ENCODE results near the gene CTDNEP1. TPM values are rescaled to one million over a fixed set of nuclear protein-coding genes. Genes with fewer than 3 reads are reported as not detected.

Gene CTDNEP1
- total and polyA plus RNA-seq, 7 donors: 171 to 332 (median 217) TPM

DNA sequence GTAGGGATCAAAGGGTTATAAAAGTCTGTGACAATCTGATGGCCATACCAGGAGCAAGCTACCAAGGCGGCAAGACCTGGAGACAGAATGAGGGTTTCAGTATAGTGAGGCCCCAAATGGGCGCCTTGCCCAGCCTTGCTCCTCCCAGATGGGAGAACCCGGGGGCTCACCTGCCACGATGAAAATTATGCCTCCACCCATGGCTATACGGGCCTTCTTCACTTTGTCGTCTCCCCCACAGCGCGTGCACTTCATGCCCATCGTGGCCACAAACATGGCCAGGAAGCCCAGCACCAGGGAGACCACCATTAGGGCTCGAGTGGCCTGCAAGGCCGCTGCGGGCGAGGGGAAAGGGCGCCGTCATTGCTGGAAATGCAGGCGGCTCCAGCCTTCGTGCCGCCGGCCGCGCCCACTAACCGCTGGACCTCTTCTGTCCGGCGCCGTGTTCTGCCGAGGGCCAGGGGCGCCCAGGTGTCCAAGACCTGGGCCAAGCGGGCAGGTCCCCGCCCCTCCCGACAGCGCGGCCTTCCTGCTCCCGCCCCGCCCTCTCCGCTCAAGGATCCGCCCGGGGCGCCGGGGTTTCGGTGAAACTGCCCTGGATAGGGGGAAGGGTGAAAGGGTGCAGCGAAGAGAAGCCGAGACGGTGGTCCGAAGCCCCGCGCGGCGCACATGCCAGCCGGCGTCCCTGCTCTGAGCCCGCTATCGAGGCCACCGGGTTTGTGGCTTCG, 9.3 kb upstream of the CTDNEP1 start:
- H3K4me3 ChIP-seq: peak overlapping the region; percentile 66

DNA sequence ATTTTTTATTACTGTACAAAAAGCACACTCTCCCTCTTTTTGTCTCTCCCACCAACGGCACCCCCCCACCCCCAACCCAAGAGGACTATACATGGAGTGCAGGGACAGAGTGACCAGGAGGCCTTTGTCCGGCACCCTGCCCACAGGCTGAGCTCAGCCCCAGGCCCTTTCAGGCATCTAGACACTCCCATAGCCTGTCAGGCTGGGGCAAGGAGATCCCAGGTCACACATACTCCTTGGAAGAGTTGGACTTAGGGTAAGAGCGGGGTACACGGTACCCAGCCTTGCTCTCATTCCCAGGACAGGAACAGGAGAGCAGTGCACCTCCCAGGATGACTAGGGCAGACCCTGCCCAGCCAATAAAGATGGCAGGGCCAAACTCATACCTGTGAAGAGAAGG, 8.6 kb upstream of the CTDNEP1 start:
- no peaks in the 10 kb centered on the region for H3K9me3 ChIP-seq
- peaks cover 2 to 47% of the 10 kb centered on the region in 2 donors for H3K36me3 ChIP-seq (ENCODE audit: insufficient read depth in 1 of 2, low read depth in 1 of 2)
- peaks cover 0 to 48% (median 21%) of the 10 kb centered on the region in 3 donors for H3K27me3 ChIP-seq (ENCODE audit: insufficient read depth in 3 of 3, low read length in 2 of 3)
- intact Hi-C loops (cut with DNase I): loop anchor here in 1 of 2 donors (10.0 kb wide), 1 partner anchor 85 kb away; no protein-coding TSS in a partner anchor
- peak in 2 of 4 donors; percentile 19 to 20 for ATAC-seq
- H3K27ac ChIP-seq: no peak overlapping the region
- 78 to 87% (median 79%) methylated on average over 4 of the region's 4 CpGs for WGBS, 3 donors
- TF ChIP-seq, protein P1, sequence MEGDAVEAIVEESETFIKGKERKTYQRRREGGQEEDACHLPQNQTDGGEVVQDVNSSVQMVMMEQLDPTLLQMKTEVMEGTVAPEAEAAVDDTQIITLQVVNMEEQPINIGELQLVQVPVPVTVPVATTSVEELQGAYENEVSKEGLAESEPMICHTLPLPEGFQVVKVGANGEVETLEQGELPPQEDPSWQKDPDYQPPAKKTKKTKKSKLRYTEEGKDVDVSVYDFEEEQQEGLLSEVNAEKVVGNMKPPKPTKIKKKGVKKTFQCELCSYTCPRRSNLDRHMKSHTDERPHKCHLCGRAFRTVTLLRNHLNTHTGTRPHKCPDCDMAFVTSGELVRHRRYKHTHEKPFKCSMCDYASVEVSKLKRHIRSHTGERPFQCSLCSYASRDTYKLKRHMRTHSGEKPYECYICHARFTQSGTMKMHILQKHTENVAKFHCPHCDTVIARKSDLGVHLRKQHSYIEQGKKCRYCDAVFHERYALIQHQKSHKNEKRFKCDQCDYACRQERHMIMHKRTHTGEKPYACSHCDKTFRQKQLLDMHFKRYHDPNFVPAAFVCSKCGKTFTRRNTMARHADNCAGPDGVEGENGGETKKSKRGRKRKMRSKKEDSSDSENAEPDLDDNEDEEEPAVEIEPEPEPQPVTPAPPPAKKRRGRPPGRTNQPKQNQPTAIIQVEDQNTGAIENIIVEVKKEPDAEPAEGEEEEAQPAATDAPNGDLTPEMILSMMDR (IDR thresholded peaks at IDR 0.05): no peak
- peaks cover 9% of the 10 kb centered on the region for H3K4me1 ChIP-seq
- H3K4me3 ChIP-seq: no peak overlapping the region
- no peak for DNase-seq

More for the DNA sequence above, 9.3 kb upstream of the CTDNEP1 start:
- Histone ChIP-seq H3K36me3 (ENCODE audit: insufficient read depth in 1 of 2, low read depth in 1 of 2) (peaks cover 0 to 40% of the 10 kb centered on the region in 2 donors), H3K4me1 (peaks cover 9% of the 10 kb centered on the region), H3K27ac (no peak overlapping the region), H3K9me3 (no peaks in the 10 kb centered on the region), H3K27me3 (ENCODE audit: insufficient read depth in 3 of 3, low read length in 2 of 3) (peaks cover 0 to 50% (median 21%) of the 10 kb centered on the region in 3 donors)
- intact Hi-C loops (cut with DNase I): loop anchor here in 1 of 2 donors (10.0 kb wide), 1 partner anchor 84 kb away; no protein-coding TSS in a partner anchor
- TF ChIP-seq, protein P1 (IDR thresholded peaks at IDR 0.05): no peak
- WGBS, 3 donors: 6 to 9% (median 8%) methylated on average over 50 to 54 of the region's 54 CpGs
- DNase-seq (peak in 1 of 2 donors; percentile 70), ATAC-seq (peak; percentile 61 to 65 (median 63))

DNA sequence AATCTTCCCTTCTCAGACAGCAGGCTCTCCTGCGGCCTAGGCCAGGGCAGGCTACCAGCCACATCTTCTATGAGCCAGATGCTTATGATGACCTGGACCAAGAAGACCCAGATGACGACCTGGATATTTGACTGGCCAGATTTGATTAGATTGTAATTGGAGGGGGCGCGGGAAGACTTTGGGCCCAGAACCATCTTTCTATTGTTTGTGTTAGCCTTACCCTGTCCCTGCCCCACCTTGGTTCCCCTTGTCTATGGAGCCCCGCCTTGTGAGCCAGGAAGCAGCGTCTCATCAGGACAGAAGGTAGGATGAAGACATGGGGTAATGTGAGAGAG, 8.0 kb upstream of the CTDNEP1 start:
- intact Hi-C loops (cut with DNase I): no loop called here
- ATAC-seq (no peak), DNase-seq (no peak)
- peaks cover 9% of the 10 kb centered on the region for H3K4me1 ChIP-seq
- no peak overlapping the region for H3K27ac ChIP-seq
- TF ChIP-seq, protein P1 (IDR thresholded peaks at IDR 0.05): no peak
- 92 to 96% (median 92%) methylated on average over 6 of the region's 6 CpGs for WGBS, 3 donors
- no peaks in the 10 kb centered on the region for H3K9me3 ChIP-seq
- H3K27me3 ChIP-seq (ENCODE audit: insufficient read depth in 3 of 3, low read length in 2 of 3): peaks cover 0 to 42% (median 21%) of the 10 kb centered on the region in 3 donors
- H3K36me3 ChIP-seq (ENCODE audit: insufficient read depth in 1 of 2, low read depth in 1 of 2): peaks cover 2 to 53% of the 10 kb centered on the region in 2 donors
- H3K4me3 ChIP-seq: no peak overlapping the region

DNA sequence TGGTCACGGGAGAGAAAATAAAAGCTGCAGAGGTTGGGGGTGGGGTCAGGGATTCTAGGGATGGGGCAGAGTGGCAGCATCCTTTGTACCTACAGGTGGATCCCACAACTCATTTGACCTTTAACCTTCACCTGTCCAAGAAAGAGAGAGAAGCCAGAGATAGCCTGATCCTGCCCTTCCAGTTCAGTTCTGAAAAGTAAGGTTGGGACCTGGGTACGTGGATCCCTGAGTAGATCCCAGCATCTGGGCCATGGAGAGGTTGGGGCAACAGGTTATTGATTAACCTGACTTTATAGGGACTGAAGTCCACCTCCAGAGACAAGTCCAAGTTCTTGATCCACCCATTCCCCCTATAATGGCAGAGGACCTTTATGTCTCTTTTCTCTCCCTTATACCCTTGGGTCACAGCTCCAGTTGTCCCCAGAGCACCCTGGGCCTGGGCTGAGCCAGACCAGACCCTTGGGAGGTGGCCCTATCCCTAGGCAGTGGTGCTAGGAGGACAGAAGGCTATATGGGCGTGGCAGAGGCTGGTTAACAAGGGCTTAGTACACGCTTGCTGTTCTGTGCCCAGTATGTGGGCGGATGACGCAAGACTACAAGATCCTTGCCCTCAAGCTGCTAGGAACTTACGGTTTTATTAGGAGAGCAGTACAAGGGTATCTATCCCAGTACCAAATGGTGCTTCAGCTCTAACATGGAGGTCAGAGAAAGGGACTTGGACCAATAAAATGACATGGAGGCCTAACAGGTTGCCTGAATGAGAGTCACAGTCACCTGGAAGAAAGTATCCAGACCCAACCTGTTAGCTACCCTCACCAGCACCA, 7.4 kb upstream of the CTDNEP1 start:
- Histone ChIP-seq H3K4me1 (peaks cover 11% of the 10 kb centered on the region), H3K36me3 (ENCODE audit: insufficient read depth in 1 of 2, low read depth in 1 of 2) (peaks cover 2 to 59% of the 10 kb centered on the region in 2 donors), H3K9me3 (no peaks in the 10 kb centered on the region), H3K4me3 (no peak overlapping the region), H3K27ac (no peak overlapping the region), H3K27me3 (ENCODE audit: insufficient read depth in 3 of 3, low read length in 2 of 3) (peaks cover 0 to 36% (median 21%) of the 10 kb centered on the region in 3 donors)
- ATAC-seq (no peak), DNase-seq (no peak)
- TF ChIP-seq, protein P1 (IDR thresholded peaks at IDR 0.05): no peak
- 82 to 91% (median 90%) methylated on average over 7 of the region's 7 CpGs for WGBS, 3 donors
- intact Hi-C loops (cut with DNase I): no loop called here
